Activated T-cell treated with anti-CD3 and anti-CD28 coated beads, Interleukin-2, amount 50 U/mL, for 48 hours (primary cell): Measurements from ENCODE around the gene IKBKE.

ENCODE experiments used
- DNase-seq, 2 experiments: peaks; one replicate each; pipeline ENCODE4 v3.0.0-alpha.2; 2020

IKBKE gene

DNA sequence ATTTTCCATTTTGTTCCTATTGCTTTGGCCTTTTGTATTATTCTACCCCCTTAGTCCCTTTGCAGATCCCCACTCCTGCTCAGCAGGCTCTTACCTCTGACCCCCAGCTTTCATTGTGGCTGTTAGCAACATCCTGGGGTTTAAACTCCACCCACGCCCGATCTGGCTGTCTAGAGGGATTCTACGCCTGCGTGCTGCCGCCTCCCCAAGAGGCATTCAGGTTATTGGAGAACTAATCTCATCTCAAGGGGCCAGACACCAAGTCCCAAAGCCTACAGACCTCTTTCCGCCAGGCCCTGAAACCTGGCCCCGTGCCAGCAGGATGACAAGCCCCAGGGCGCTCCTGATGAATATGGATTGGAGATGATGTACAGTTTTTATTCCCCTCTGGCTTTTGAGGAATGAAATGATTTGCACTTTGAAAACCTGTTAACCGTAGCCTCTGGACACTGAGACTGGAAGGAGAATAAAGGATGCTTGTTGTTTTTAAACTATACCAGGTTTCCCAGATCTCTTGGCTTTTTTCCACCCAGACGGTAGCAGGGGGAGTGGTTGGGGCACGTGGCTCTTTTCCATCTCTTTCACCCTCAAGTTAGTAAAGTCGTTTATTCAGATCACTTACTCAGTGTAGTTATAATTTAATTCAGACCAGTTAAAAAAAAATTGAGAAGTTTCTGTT, 14.5 kb upstream of the IKBKE start:
- DNase-seq = no peak

DNA sequence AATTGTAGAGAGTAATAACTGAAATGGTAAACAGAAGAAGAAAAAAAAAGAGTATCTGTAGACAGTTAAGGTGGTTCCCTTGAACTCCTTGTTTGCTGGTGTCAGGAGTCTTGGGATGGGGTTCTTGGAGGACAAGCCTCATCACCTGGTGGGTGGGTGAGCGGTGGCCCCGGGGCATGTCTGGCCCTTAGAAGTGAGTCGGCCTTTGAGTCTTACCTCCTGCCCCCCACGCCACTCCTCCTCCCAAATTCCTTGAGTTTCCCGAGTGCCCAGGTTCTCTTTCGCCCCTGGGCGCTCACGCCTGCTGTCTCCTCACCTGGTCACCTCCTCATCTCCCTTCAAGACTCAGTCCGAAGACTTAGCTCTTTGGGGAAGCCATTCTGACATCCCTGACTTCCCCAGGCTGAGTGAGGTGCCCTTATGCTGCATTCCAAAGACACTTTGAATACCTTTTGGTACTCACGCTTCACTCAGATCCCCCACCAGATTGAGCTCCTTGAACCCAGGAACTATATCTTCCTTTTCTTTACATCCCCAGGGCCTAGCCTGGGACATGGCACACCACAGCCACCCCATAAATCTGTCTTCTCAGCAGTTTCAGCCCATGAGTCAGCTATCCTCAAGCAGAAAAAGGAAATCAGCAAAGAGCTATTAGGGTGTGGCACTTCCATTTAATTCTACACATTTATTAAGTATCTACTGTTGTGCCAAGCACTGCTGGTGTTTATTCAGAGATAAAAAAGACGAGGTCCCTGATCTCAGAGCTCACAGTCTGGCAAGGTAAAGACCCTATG, 13.5 kb upstream of the IKBKE start:
- no peak for DNase-seq

DNA sequence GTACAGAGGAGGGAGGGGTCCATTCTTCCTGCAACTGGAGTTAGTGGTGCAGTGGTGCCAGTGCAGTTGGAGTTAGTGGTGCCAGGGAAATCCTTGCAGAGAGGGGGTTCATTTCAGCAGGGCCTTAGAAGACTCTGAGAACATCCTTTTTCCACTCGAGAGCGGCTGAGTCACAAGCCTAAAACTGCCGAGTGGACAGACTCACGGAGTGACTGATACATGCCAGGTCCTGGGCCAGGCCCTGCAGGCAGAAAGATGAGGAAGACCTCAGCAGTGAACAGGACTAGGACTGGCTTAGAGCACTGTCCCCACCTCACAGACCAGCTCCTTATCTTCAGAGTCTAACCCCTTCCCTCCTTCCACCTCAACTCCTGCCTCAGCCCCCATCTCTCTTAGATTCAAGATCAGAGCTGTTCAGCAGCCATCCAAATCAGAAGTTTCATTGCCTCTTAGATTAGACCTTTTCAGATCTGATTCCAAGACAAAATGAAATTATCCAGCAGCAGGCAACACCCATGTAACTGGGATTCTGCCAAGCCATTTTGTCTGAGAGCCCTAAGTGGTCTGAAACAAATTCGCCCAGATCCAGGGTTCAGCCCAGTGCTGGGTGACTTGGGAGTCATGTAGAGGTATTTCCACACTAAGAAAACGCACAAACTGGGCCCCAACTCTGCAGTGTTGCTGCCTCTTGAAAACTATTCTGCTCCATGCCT, 12.7 kb upstream of the IKBKE start:
- no peak for DNase-seq

DNA sequence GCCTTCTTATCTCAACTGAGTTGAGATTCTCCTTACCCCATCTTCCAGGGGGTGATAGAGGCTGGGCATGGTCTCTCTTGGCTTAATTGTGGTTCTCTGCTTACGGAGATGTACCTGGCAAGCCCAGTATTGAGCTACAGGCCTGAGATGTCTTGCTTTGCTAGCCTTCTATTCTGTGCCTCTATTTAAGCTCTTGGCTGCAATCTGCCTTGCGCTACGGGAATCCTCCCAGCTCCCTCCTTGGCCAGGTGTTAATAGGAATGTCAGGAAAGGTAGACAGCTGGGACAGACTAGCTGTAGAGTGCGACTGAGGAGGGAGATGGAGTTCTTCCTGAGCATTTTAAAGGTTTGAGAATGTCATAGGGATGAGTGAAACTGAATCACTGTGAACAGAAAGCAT, 10.6 kb upstream of the IKBKE start:
- no peak for DNase-seq

DNA sequence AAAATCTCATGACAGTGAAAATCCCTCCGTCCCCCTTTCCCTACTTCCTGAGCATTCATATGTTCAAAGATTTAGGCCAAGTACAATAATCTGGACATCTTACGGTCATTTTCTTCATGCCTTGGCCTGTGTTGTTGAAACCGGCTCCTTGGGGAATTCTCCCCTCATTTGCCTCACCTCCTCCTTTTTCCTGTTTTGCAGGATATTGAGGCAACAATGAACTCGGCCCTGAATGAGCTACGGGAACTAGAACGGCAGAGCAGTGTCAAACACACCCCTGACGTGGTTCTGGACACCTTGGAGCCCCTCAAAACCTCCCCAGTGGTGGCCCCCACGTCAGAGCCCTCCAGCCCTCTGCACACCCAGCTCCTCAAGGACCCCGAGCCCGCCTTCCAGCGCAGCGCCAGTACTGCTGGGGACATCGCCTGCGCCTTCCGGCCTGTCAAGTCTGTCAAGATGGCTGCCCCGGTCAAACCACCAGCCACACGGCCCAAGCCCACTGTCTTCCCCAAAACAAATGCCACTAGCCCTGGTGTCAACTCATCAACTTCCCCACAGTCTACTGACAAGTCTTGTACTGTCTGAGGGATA, 9.3 kb upstream of the IKBKE start:
- DNase-seq = no peak

DNA sequence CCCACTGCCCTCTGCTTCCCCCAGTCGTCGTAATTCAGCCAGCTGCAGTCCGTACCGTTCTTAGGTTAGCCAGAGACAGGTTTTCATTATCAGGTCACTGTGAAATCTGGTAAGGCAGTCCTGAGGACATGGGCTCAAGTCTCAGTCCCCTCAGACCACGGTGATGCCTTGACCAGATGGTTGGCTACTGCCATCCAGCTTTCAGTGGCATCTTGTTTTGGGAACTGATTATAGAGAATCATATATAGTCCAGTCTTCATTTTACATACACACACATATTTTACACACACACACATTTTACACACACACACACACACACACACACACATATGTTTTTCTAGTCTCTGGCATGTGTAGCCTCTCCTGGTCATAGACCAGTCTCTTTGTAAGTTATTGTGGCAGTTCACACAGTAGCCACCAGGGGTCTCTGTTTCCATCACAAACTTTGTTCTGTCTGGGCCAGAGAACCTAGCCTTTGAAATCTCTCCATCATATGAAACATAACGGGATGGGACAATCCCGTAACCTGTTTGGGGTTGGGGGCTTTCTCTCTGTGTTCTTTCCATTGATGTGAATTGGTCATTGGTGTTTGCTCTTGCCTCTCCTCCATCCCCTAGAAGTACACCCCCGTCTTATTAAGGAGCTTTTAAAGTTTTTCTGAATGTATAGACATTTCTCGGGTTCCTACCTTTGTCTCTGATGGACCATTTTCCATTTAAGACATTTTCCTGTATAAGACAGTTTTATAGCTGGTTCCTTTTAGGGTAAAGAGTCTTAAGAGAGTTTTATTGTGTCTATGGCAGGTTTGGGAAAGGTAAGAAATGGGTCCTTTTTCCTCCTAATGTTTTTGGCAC, 8.4 kb upstream of the IKBKE start:
- peak; percentile 82 to 84 for DNase-seq

DNA sequence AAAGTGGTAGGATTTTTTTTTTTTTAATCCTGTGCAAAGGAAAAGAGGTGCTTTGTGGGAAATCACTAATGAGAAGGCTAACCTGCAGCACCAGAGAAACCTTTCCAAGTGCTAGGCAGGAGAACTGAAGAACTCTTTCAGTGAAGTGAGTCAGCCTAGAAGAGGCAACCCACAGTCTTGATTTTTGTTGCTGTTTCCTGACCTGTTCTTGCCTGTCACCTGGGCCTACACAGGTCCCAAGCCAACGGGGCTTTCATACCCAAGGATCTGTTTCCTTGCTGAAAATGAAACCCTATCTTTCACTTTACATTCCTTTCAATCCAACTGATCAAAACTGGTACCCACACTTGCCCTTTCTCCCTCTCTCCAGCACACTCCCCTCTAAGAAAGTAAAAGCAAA, 7.1 kb upstream of the IKBKE start:
- no peak for DNase-seq

DNA sequence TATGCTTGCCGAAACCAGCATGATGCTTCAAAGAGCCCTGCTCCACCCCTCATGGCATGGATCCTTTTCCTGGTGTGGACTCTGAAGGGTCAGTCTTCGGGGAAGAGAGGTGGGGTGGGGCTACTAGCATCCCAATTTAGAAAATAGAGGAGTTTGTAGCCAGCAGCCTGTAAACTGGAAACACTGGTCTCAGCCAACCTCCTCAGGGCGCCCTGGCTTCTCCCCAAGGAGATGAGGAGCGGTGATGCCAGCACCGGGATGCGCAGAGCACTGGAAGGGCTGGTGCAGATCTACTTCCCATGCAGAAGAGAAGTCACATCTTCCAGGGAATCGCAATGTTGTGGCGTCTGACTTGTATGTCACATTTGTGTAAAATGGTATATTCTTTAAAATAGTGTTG, 6.4 kb upstream of the IKBKE start:
- DNase-seq = no peak

DNA sequence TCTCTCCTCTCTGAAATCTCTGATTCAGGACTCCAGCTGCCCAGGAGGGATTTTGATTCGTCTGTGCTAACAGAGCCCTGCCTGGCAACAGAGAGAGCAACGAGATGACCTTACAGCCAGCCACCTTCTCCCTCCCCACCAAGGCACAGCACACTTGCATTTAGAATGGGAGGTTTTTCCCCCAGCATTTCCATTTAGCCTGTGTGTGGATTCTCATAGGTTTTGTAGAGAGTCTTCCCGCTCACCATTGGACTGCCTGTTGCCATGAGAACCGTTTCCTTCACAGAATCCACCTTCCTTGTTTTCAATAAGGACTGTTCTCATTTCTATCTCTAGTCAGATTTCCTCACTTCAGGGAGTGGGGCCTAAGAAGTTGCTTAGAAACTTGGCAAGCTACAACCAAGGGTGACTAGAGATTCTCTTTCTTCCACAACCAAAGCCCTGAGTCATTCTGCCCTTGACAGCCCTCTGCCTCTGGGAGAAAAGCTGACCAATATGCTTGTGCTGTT, 5.8 kb upstream of the IKBKE start:
- no peak for DNase-seq

DNA sequence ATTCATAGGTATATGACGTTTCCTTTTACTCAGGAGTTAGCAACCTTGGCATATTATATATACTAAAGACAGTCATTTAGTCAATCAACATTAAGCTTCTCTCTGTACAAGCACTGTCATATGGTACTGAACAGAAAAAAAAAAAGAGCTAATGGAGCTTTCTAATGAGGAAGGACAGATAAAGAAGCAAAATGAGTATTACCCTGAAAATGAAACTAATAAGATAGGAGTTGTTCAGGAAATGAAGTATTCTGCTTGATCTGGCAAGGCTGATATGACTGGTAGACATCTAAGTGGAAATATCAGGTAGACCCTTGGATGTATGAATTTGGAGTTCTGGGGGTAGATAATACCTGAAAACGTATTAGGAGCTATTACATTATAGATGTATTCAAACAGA, 4.3 kb upstream of the IKBKE start:
- DNase-seq = no peak

DNA sequence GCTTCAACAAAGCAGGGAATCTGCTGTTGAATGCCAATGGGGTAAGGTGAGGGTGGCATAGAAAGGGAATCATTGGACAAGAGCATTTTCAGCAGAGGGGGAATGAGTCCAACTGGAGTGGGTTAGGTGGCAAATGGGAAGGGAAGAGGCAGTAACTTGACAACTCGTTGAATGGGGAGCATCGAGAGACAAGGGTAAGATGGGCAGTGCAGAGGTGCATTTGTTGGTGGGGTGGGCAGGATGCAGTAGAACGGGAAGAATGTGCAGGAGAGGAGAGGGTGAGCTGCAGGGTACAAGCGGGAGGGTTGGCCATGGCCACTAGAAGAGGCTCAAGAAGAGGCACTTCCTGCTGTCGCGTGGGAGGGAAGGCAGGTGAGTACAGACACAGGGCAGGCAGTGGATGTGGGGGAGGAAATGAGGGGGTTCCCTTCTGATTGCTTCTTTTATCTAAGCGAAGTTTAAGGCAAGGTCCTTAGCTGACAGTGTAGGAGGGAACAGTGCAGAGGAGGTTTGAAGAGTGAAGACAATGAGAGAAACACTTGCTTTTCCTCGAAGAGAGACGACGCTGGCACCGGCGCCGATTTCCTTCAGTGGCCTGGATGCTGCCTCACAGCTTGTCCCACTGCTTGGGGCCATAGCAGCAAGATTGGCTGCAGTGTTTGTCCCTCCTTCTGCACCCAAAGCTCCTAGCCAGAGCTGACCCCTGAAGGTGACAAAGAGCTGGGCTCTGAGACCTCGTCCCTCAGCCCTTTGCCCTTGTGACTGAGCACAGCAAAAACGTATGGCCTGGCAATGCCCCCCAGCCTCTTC, 3.2 kb upstream of the IKBKE start:
- DNase-seq = peak in 1 of 2 experiments; percentile 41

DNA sequence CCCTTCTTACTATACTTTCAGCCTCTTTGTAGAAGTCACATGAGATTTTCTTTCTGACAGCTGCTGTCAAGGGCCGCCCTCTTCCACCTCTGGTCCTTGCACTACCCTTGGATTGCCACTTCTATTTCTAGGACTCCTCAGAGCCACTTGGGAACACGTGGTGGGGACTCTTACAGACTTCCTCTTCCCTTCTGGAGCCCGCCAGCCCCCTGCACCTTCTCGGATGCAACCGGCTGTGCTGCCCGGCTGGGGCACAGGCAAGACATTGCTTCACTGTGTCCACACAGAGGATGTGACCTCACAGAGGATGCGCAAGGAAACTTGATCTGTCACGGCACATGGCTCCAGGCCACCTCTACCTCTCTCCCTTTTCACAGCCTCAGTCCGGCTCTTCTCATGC, 2.4 kb upstream of the IKBKE start:
- DNase-seq = peak in 1 of 2 experiments; percentile 38

DNA sequence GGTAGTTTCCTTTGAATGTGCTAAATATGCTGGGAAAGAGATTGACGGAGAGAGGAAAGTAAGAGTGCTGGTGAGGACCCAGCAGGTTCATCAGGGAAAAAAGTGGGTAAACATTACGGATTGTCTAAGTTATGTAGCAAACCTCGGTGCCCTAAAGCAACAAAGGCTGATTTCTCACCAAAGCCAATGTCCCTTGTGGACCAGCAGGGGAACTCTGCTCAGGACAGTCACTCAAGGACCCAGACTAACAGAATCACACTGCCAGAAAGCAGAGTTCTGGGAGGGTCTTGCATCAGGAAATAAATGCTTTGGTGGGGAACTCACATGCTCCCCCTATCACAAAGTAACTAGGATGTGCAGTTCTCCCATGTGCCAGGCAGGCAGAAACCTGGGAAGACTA, 1.7 kb upstream of the IKBKE start:
- DNase-seq = no peak

DNA sequence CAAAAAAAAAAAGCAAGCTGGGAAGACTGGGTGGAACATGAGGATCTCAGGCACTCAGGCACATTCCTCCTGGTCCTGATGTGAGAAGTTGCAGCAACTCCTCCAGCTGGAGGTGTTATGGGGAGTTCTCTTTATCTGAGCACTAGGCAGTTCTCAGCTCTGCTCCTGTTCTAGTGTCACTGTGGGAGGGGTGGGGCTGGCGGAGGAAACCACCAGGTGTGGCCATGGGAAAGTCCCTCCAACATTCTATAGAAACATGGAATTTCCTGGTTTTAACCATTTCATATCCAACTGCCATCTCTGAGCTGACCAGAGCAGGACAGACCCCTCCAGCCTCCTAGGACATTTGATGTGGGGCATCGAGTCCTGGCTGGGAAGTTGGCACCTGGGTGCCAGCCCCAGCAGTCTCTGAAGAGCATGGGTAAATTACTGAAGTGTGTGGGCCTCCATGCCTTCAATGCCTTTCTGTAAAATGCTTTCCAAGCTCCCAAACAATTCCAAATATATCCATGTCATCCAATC, 804 bp upstream of the IKBKE start:
- peak in 1 of 2 experiments; percentile 46 for DNase-seq

DNA sequence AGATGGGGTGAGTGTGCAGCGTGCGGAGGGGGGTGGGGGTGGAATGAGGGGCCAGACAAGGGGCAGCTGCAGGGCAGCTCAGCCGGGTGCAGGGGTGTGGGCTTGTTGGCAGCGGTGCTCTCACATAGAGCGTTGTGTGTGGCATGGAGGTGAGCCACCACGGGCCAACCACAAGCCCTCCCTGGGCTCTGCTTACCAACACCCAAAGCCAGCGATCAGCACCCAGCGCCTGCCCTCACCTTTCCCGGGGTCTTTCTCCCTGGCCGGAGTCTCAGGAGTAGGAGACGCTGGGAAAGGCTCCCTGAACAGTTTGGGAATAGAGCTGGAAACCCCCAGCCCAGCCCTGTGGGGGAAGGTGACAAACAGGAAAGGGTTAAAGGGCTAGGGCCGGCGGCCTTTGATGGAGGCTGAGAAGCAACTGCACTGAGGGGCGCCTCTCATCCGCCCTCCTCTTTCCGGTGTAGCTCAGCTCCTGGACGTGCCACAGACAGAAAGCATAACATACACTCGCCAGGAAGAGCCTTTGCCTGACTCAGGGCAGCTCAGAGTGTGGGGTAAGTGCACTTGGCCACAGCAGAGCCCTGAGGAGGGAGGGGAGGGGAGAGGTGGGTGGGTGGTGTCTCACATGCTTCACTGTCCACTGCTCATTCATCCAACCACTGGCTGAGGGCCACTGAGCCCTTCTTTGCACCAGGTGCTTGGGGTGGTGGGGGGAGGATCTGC, 577 bp downstream of the IKBKE start:
- peak; percentile 68 to 75 for DNase-seq

DNA sequence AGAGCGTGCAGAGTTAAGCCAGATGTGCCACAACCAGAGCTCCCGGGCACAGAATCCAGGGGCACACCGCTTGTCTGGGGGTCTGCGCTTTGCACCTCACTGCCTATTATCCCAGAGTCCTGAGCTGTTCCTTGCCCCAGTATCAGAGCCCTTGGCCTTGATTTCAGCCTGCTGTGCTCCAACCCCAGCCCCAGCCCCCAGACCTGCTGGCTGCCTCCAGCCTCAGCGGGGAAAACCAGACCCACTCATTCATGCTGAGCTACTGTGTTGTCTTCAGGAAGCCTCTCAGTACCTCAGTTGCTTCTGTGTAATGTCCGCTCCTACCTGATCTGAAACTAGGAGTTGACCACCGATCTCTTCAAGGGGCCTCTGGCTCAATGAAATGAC, 1.1 kb downstream of the IKBKE start:
- peak; percentile 45 to 53 for DNase-seq

DNA sequence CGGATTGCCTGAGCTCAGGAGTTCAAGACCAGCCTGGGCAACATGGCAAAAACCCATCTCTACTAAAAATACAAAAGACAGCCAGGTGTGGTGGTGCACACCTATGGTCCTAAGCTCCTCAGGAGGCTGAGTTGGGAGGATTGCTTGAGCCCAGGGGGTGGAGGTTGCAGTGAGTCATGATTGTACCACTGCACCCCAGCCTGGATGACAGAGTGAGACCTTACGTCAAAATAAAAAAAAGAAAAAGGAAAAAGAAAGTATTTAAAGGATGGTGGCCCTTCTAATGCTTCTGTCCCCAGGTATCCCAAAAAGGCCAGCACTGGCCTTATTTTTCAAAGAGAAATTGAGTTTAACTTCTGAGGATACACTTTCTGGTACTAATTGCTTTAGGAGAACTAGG, 1.7 kb downstream of the IKBKE start:
- no peak for DNase-seq

DNA sequence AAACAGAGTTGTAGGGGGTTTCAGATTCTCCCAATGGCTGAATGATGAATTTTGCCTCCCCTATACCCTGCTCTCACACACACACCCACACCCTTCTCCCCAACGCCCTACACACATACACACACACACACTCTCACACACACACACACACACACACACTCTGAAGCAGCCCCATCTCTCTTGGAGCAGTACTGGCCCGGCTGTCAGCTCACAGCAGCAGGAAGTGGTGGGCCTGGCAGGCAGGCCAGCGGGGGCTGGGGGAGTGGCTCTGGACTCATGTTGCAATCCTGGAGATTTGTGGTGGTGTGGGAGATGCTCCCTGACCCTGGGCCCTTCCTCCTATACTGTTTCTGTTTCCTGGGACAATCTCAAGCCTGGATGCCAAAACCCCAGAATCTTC, 2.2 kb downstream of the IKBKE start:
- DNase-seq = peak; percentile 42 to 49

DNA sequence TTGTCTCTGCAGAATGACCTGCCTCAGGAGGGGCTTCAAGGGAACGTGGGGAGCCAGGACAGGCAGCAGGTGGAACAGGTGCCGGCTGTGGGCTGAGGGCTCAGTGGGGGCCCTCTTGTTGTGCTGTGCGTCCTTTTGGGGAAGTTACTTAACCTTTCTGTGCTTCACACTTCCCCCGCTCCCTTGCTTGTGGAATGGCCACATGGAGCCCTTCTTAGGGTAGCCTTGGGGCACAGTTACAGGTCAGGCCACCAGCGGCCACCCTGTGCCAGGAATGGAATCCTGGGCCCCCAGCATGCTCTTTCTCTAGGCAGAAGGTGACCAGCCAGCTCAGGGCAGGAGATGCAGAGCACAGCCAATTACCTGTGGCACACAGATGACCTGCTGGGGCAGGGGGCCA, 2.6 kb downstream of the IKBKE start:
- no peak for DNase-seq

DNA sequence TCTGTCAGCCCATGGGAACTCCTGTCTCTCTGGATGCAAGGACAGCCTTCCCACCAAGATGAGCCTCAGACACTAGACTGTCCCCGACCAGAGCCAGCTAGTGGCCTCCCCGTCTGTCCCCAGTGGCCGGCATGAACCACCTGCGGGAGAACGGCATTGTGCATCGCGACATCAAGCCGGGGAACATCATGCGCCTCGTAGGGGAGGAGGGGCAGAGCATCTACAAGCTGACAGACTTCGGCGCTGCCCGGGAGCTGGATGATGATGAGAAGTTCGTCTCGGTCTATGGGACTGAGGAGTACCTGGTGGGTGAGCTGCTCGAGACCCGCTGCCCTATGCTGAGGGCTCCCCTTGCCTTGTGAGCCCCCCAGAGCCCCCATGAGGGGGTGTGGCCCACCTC, 5.8 kb downstream of the IKBKE start:
- no peak for DNase-seq

DNA sequence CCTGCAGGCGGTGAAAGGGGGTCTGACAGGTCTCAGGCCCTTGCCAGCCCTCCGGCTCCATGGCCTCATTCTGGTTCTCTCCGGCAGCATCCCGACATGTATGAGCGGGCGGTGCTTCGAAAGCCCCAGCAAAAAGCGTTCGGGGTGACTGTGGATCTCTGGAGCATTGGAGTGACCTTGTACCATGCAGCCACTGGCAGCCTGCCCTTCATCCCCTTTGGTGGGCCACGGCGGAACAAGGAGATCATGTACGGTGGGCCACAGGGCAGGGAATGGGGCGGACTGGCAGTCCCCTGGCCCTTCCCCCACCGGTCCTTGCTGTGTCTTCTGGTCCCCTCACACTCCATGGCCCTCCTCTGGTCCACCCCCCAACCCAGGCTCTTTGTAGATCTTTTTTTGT, 6.3 kb downstream of the IKBKE start:
- no peak for DNase-seq
